Activated CD4-positive, alpha-beta T cell treated with anti-CD3 and anti-CD28 coated beads for 36 hours (primary cell): ENCODE results near the gene TAOK1. TPM values are rescaled to one million over a fixed set of nuclear protein-coding genes. Genes with fewer than 3 reads are reported as not detected.
"Not testable (repeated sequence)": the region's sequence is repeated elsewhere in the genome, so short reads cannot be mapped to it uniquely, and the experiment has no call there.

Experiments used
- ATAC-seq: fragments of 200-7000 bp; cut with Tn5 transposase; one replicate; pipeline ENCODE4 v1.10.0; 2021; ENCODE audit warnings: mild to moderate bottlenecking, moderate library complexity
- CTCF ChIA-PET: fragments of 350-600 bp; sonication (Branson Sonifier 250); formaldehyde crosslinking; loops from one replicate; lab custom pipeline; 2021; ENCODE audit warnings: antibody characterized with exemption; lab: Charles Lee
- POLR2A ChIA-PET: fragments of 350-600 bp; sonication (Branson Sonifier 250); formaldehyde crosslinking; loops from one replicate; lab custom pipeline; 2021; ENCODE audit warnings: antibody characterized with exemption, inconsistent platforms; lab: Charles Lee
- DNase-seq: peaks from one replicate; pipeline ENCODE4 v3.0.0-alpha.2; 2020
- H3K27ac Mint-ChIP-seq: one replicate; pipeline ENCODE4 v1.8.0; 2021; ENCODE audit warnings: mixed read lengths
- H3K27me3 Mint-ChIP-seq: one replicate; pipeline ENCODE4 v1.8.0; 2021; ENCODE audit warnings: mixed read lengths
- H3K36me3 Mint-ChIP-seq: one replicate; pipeline ENCODE4 v1.8.0; 2021; ENCODE audit warnings: low read depth, mixed read lengths
- H3K4me1 Mint-ChIP-seq: one replicate; pipeline ENCODE4 v1.8.0; 2021; ENCODE audit warnings: mixed read lengths
- H3K4me3 Mint-ChIP-seq: one replicate; pipeline ENCODE4 v1.8.0; 2021; ENCODE audit warnings: mild to moderate bottlenecking, moderate library complexity, mixed read lengths
- H3K9me3 Mint-ChIP-seq: one replicate; pipeline ENCODE4 v1.8.0; 2021; ENCODE audit warnings: low read depth, mixed read lengths
- intact Hi-C, 2 experiments: fragments of 100-400 bp; cut with DNase I in 1 of 2; cut with micrococcal nuclease in 1 of 2; formaldehyde crosslinking; loops; one replicate each; pipeline versions ENCODE4 v1.14.2 to v1.15.1; 2022 to 2024; cut with DNase I, micrococcal nuclease
- total RNA-seq, 2 experiments: library from RNA; stranded (reverse); gene quantifications; one replicate each; pipeline ENCODE4 v1.2.3, GENCODE V29; 2021

TAOK1 gene
- total RNA-seq, 2 experiments from 2014 or later, result 29.9 to 35.1 TPM

- ChIA-PET POLR2A (no interaction called here), CTCF (interaction anchor here (0.6 to 5.1 kb wide), 11 partner anchors 10 to 277 kb away, joined by 3 to 67 read pairs (median 3); partner anchors contain the start of gene ABHD15)
- Mint-ChIP-seq H3K27me3 (no peaks in the 10 kb centered on the region), H3K36me3 (peaks cover 34% of the 10 kb centered on the region), H3K4me1 (no peaks in the 10 kb centered on the region), H3K9me3 (no peaks in the 10 kb centered on the region), H3K4me3 (no peak overlapping the region), H3K27ac (no peak overlapping the region)
- ATAC-seq (no peak), DNase-seq (no peak)
- intact Hi-C loops, result no loop called here
These were observed 143.8 kb downstream of the TAOK1 start for GRCh38 chr17:29533976-29534375.

GRCh38 chr17:29544066-29544465 is 153.9 kb downstream of the TAOK1 start:
- intact Hi-C loops, result no loop called here

GRCh38 chr17:29546085-29546484 is 155.9 kb downstream of the TAOK1 start:
- H3K27ac Mint-ChIP-seq, result no peak overlapping the region
- POLR2A ChIA-PET, result no interaction called here
- no peaks in the 10 kb centered on the region for H3K4me1 Mint-ChIP-seq
- no peak overlapping the region for H3K4me3 Mint-ChIP-seq
- H3K36me3 Mint-ChIP-seq, result peaks cover 16% of the 10 kb centered on the region
- H3K27me3 Mint-ChIP-seq, result no peaks in the 10 kb centered on the region
- H3K9me3 Mint-ChIP-seq, result no peaks in the 10 kb centered on the region
- no peak for DNase-seq
- CTCF ChIA-PET, result interaction anchor here (1.4 to 2.4 kb wide), 2 partner anchors 9 to 265 kb away, joined by 3 to 8 read pairs; no protein-coding TSS in a partner anchor
- intact Hi-C loops, result no loop called here
- ATAC-seq, result no peak

More at GRCh38 chr17:29544066-29544465, 153.9 kb downstream of the TAOK1 start:
- H3K4me1 Mint-ChIP-seq, result no peaks in the 10 kb centered on the region
- no peaks in the 10 kb centered on the region for H3K9me3 Mint-ChIP-seq
- CTCF ChIA-PET, result interaction anchor here (0.9 kb wide), 1 partner anchor 9 kb away, joined by 3 read pairs; no protein-coding TSS in a partner anchor
- POLR2A ChIA-PET, result no interaction called here
- H3K36me3 Mint-ChIP-seq, result peaks cover 19% of the 10 kb centered on the region
- no peaks in the 10 kb centered on the region for H3K27me3 Mint-ChIP-seq
- DNase-seq (no peak), ATAC-seq (no peak)
- H3K27ac Mint-ChIP-seq, result no peak overlapping the region
- no peak overlapping the region for H3K4me3 Mint-ChIP-seq

GRCh38 chr17:29546830-29547229 is 156.7 kb downstream of the TAOK1 start:
- DNase-seq (no peak), ATAC-seq (no peak)
- Mint-ChIP-seq H3K4me3 (no peak overlapping the region), H3K27ac (no peak overlapping the region), H3K27me3 (no peaks in the 10 kb centered on the region), H3K36me3 (peaks cover 16% of the 10 kb centered on the region), H3K9me3 (no peaks in the 10 kb centered on the region), H3K4me1 (no peaks in the 10 kb centered on the region)
- ChIA-PET POLR2A (no interaction called here), CTCF (interaction anchor here (2.4 kb wide), 1 partner anchor 10 kb away, joined by 8 read pairs; no protein-coding TSS in a partner anchor)
- intact Hi-C loops, result no loop called here

DNA sequence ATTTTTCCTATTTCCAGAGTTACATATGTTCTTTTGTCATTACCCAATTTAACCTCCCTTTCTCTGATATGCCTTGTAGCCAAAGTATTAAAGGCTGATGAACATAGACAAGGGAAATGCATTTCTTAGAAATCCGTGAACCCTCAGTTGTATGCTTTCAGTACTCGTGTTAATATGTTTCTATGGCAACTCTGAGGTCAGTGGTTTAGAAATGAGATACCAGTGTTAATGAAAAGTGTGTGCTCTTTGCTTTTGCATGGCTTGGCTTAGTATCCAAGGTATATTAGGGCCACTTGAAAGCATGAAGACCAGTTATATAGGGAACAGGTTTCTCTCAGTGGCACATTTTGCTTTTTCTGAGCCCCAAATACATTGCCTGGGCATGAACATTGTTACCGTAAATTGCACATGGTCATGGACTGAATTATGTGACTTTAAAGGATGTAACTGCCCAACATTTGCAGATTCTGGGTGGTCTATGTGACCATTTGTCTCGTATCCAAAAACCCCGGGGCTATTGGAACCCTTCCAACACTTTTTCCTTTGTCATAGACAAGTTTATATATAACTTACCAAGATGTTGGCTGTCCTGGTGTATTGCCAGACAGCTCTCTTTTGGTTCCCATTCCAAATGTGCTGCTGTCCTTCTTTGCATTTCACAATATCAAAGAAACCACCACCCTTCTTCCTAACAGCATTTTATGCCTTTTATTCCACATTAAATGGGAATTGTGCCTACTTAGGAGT is 159.2 kb downstream of the TAOK1 start:
- ChIA-PET POLR2A (no interaction called here), CTCF (interaction anchor here (1.1 to 1.9 kb wide), 2 partner anchors 12 to 22 kb away, joined by 3 to 10 read pairs; no protein-coding TSS in a partner anchor)
- peaks cover 2% of the 10 kb centered on the region for H3K36me3 Mint-ChIP-seq
- ATAC-seq (peak; percentile 36), DNase-seq (no peak)
- intact Hi-C loops, result no loop called here
- no peak overlapping the region for H3K4me3 Mint-ChIP-seq
- no peaks in the 10 kb centered on the region for H3K4me1 Mint-ChIP-seq
- H3K27me3 Mint-ChIP-seq, result no peaks in the 10 kb centered on the region
- no peaks in the 10 kb centered on the region for H3K9me3 Mint-ChIP-seq
- no peak overlapping the region for H3K27ac Mint-ChIP-seq

DNA sequence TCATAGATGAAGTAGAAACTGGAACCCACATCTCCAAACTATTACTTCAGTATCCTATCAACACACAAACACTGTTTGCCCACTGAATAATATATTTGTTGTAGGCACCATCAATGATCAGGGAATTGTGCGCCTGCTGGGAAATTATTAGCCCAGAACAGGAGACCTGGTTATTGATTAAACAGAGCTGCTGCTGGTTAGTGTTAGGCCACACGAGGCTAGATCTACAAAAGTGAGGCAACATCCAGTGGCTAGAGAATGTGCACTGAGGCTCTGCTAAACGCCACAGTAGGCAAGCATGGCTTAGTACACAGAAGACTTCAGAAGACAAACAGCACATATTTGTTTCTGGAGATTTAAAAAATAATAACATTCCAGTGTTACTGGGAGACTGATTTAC is 165.7 kb downstream of the TAOK1 start:
- ATAC-seq (no peak), DNase-seq (no peak)
- intact Hi-C loops, result no loop called here
- ChIA-PET POLR2A (no interaction called here), CTCF (no interaction called here)
- H3K27ac Mint-ChIP-seq, result no peak overlapping the region
- peaks cover 14% of the 10 kb centered on the region for H3K4me1 Mint-ChIP-seq
- no peaks in the 10 kb centered on the region for H3K27me3 Mint-ChIP-seq
- H3K4me3 Mint-ChIP-seq, result no peak overlapping the region
- H3K9me3 Mint-ChIP-seq, result no peaks in the 10 kb centered on the region
- H3K36me3 Mint-ChIP-seq, result no peaks in the 10 kb centered on the region

DNA sequence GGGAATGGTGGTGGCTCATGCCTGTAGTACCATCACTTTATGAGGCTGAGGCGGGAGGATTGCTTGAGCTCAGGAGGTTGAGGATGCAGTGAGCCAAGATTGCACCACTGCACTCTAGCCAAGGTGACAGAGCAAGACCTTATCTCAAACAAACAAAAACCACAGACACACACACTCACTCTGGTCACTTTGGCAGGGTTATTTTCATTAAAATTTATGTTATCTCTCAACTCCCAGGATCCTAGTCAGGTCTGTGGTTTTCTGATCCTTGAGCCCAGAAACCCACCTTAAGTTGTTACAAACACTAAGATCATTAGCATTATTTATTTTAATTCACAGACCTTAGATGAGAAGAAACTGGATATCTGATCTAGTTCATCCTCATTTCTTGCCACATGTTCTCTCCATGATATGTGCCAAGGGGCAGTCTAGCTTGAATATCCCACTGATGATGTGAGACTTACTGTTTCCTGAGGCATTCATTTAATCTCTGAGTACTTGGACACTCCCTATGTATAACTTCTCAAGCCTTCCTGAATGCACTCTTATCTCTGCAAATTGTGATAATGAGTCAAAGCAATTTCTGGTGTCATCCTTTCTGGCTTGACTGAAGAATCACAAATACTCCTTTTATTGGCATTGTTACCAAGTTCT is 167.0 kb downstream of the TAOK1 start:
- DNase-seq, result no peak
- Mint-ChIP-seq H3K27ac (no peak overlapping the region), H3K36me3 (peaks cover 6% of the 10 kb centered on the region), H3K9me3 (no peaks in the 10 kb centered on the region), H3K4me3 (no peak overlapping the region), H3K27me3 (no peaks in the 10 kb centered on the region), H3K4me1 (peaks cover 14% of the 10 kb centered on the region)
- intact Hi-C loops, result no loop called here
- no peak for ATAC-seq
- CTCF ChIA-PET, result interaction anchor here (0.9 kb wide), 1 partner anchor 187 kb away, joined by 5 read pairs; no protein-coding TSS in a partner anchor
- POLR2A ChIA-PET, result interaction anchor here (0.6 kb wide), 1 partner anchor 28 kb away, joined by 3 read pairs; no protein-coding TSS in a partner anchor

DNA sequence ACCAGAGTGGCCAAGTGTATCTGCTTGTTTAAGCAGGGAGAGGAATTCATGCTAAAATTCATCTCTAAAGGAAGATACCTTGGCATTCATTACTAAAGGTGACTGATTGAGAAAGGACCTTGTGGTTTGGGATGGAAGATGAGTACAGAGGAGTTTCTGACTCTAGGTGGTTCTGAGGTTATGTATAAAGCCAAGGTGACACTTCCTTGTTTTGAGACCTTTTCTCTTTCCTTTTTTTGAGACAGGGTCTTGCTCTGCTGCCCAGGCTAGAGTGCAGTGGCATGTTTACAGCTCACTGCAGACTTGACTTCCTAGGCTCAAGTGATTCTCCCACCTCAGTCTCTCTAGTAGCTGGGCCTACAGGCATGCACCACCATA is 167.6 kb downstream of the TAOK1 start:
- intact Hi-C loops, result no loop called here
- ChIA-PET CTCF (no interaction called here), POLR2A (no interaction called here)
- H3K4me1 Mint-ChIP-seq, result peaks cover 14% of the 10 kb centered on the region
- H3K36me3 Mint-ChIP-seq, result peaks cover 11% of the 10 kb centered on the region
- H3K4me3 Mint-ChIP-seq, result no peak overlapping the region
- H3K27me3 Mint-ChIP-seq, result no peaks in the 10 kb centered on the region
- DNase-seq (no peak), ATAC-seq (peak; percentile 78)
- no peaks in the 10 kb centered on the region for H3K9me3 Mint-ChIP-seq
- no peak overlapping the region for H3K27ac Mint-ChIP-seq

DNA sequence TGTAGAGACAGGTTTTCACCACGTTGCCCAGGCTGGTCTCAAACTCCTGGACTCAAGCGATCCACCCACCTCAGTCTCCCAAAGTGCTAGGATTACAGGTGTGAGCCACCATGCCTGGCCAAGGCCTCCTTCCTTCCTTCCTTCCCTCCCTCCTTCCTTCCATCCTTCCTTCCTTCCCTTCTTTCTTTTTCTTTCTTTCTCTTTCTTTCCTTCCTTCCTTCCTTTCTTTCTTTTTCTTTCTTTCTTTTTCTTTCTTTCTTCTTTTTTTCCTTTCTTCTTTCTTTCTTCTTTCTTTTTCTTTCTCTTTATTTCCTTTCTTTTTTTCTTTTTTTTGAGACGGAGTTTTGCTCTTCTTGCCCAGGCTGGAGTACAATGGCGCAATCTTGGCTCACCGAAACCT is 168.0 kb downstream of the TAOK1 start:
- H3K27me3 Mint-ChIP-seq, H3K4me3 Mint-ChIP-seq, H3K9me3 Mint-ChIP-seq, H3K27ac Mint-ChIP-seq, DNase-seq, intact Hi-C loops, ATAC-seq, POLR2A ChIA-PET: not testable (repeated sequence)
- Mint-ChIP-seq H3K36me3 (peaks cover 13% of the 10 kb centered on the region), H3K4me1 (peaks cover 14% of the 10 kb centered on the region)
- CTCF ChIA-PET, result interaction anchor here (1.2 kb wide), 1 partner anchor 188 kb away, joined by 4 read pairs; no protein-coding TSS in a partner anchor

- CTCF ChIA-PET, result interaction anchor here (1.2 kb wide), 1 partner anchor 190 kb away, joined by 4 read pairs; no protein-coding TSS in a partner anchor
- H3K4me3 Mint-ChIP-seq, result no peak overlapping the region
- H3K4me1 Mint-ChIP-seq, result peaks cover 21% of the 10 kb centered on the region
- no peak overlapping the region for H3K27ac Mint-ChIP-seq
- no peaks in the 10 kb centered on the region for H3K9me3 Mint-ChIP-seq
- ATAC-seq, result no peak
- H3K27me3 Mint-ChIP-seq, result no peaks in the 10 kb centered on the region
- intact Hi-C loops, result loop anchor here in 1 of 2 experiments (10.0 kb wide), 1 partner anchor 185 kb away; no protein-coding TSS in a partner anchor
- peaks cover 13% of the 10 kb centered on the region for H3K36me3 Mint-ChIP-seq
- POLR2A ChIA-PET, result no interaction called here
- DNase-seq, result no peak
These were observed 169.5 kb downstream of the TAOK1 start for GRCh38 chr17:29559640-29560039.

- POLR2A ChIA-PET, result no interaction called here
- ATAC-seq (no peak), DNase-seq (no peak)
- Mint-ChIP-seq H3K27ac (no peak overlapping the region), H3K4me1 (peaks cover 23% of the 10 kb centered on the region), H3K36me3 (peaks cover 13% of the 10 kb centered on the region), H3K9me3 (no peaks in the 10 kb centered on the region), H3K27me3 (no peaks in the 10 kb centered on the region), H3K4me3 (no peak overlapping the region)
- intact Hi-C loops, result loop anchor here in 1 of 2 experiments (10.0 kb wide), 1 partner anchor 186 kb away; no protein-coding TSS in a partner anchor
- CTCF ChIA-PET, result no interaction called here
These were observed 170.2 kb downstream of the TAOK1 start for GRCh38 chr17:29560316-29560715.
